NB4 (cell line): ENCODE data around the gene TCF4.

ENCODE experiments used
- CTCF ChIP-seq: IDR thresholded peaks from one replicate; pipeline ENCODE4 v1.5.1; 2012; ENCODE audit warnings: low read depth, low read length
- POLR2A ChIP-seq: IDR thresholded peaks from 2 replicates; pipeline ENCODE4 v1.6.1; 2011; ENCODE audit warnings: mild to moderate bottlenecking; ENCODE audit not compliant: insufficient read length; ENCODE audit errors: extremely low read depth

- no peak for TF ChIP-seq CTCF
- TF ChIP-seq POLR2A: no peak
Observed at GRCh38 chr18:55272510-55273243, 315.3 kb downstream of the TCF4 start.
